K562 (cell line): Measurements from ENCODE around the gene TTC39B.

ENCODE experiments used
- NFE2L1 ChIP-seq: fragments of 450-650 bp; IDR thresholded peaks from 2 replicates; pipeline ENCODE4 v1.6.1; 2016; ENCODE audit warnings: missing genetic modification characterization, low read depth, mild to moderate bottlenecking, missing compliant biosample characterization, moderate library complexity, borderline replicate concordance
- POLR2AphosphoS2 ChIP-seq: IDR thresholded peaks from 2 replicates; pipeline ENCODE4 v1.6.1; 2012; ENCODE audit warnings: low read length, improper control_type of control experiment

GRCh38 chr9:15187589-15187988 is 119.4 kb downstream of the TTC39B start:
- TF ChIP-seq NFE2L1 (tag) (no peak), POLR2AphosphoS2 (no peak)
